Thyroid gland (tissue), 4 donors: ENCODE results near the gene NAT9. TPM values are rescaled to one million over a fixed set of nuclear protein-coding genes. Genes with fewer than 3 reads are reported as not detected.

Experiments
- DNase-seq, 2 donors: peaks; one replicate each; pipeline ENCODE4 v3.0.0-alpha.2; 2019
- H3K27ac ChIP-seq, 3 donors: fragments of 200-600 bp; sonication (generic); 1 replicate in 2 of 3; 2 replicates in 1 of 3; pipeline ENCODE4 v1.5.1; 2016 to 2019; ENCODE audit warnings: mild to moderate bottlenecking in 1 of 3, moderate library complexity in 1 of 3
- H3K27me3 ChIP-seq: fragments of 200-600 bp; sonication (generic); one replicate; pipeline ENCODE4 v1.5.1; 2019
- H3K36me3 ChIP-seq, 2 donors: fragments of 200-600 bp; sonication (generic); one replicate each; pipeline ENCODE4 v1.5.1; 2016 to 2019
- H3K4me1 ChIP-seq, 2 donors: fragments of 200-600 bp; sonication (generic); one replicate each; pipeline ENCODE4 v1.5.1; 2017 to 2019
- H3K4me3 ChIP-seq, 3 donors: fragments of 200-600 bp; sonication (generic); replicated peaks in 1 of 3; 1 replicate in 2 of 3; 2 replicates in 1 of 3; pipeline ENCODE4 v1.5.1; 2016; ENCODE audit warnings: mild to moderate bottlenecking in 1 of 3
- H3K9me3 ChIP-seq: fragments of 200-600 bp; sonication (generic); one replicate; pipeline ENCODE4 v1.5.1; 2017
- POLR2A ChIP-seq, 2 donors: fragments of 450-650 bp; IDR thresholded peaks; one replicate each; pipeline ENCODE4 v1.6.1; 2017; ENCODE audit warnings: antibody characterized with exemption in 2 of 2, mild to moderate bottlenecking in 2 of 2, moderate library complexity in 1 of 2
- WGBS, 2 donors: methylation state at CpG; one replicate each; pipeline ENCODE4 v1.1.5; 2017; 5-methylcytosine and 5-hydroxymethylcytosine counted together
- intact Hi-C: fragments of 100-400 bp; cut with DNase I; formaldehyde crosslinking; loops from one replicate; pipeline ENCODE4 v1.15.1; 2023
- total RNA-seq, 4 donors: library from RNA; depleted of rRNA; stranded (reverse); fragments of >200 nt; gene quantifications; one replicate each; pipeline ENCODE4 v1.2.3, GENCODE V29; 2016
- TF ChIP-seq, protein P1 (sequence below), 6 experiments: fragments of 200-600 bp in 3 of 6; fragments of 450-650 bp in 3 of 6; sonication (generic) in 3 of 6; IDR thresholded peaks; one replicate each; pipeline ENCODE4 v1.5.1; 2016 to 2019; ENCODE audit warnings: antibody characterized with exemption in 6 of 6, mild to moderate bottlenecking in 2 of 6, inconsistent platforms in 1 of 6, moderate library complexity in 1 of 6

The NAT9 gene
- total RNA-seq, 4 donors from 2014 or later = 33.1 to 46.5 (median 41.4) TPM

DNA sequence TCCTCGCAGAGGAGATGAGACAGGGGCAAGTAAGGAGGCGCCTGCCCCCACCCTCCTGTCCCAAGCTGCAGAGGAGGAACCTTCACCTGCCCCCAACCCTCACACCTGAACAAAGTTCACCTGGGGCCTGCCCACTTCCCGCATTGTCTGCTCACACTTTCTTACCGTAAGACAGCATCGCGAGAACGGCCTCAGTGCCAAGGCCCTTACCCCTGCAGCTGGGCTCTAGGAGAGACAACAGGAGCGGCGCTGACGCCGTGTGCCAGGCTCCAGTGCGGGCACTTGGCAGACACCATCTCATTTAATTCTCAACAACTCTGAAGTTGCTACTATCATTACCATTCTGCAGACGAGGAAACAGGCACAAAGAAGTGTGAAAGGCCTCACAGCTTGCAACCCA, 4.1 kb downstream of the NAT9 start:
- peaks cover 24 to 25% of the 10 kb centered on the region in 2 donors for H3K4me1 ChIP-seq
- intact Hi-C loops = no loop called here
- H3K9me3 ChIP-seq = no peaks in the 10 kb centered on the region
- no peak for DNase-seq
- H3K36me3 ChIP-seq = peaks cover 19 to 22% of the 10 kb centered on the region in 2 donors
- WGBS, 2 donors = 92 to 93% methylated on average over 12 to 13 of the region's 13 CpGs
- H3K27ac ChIP-seq = no peak overlapping the region
- no peak for TF ChIP-seq POLR2A (IDR thresholded peaks at IDR 0.05)
- TF ChIP-seq, protein P1, sequence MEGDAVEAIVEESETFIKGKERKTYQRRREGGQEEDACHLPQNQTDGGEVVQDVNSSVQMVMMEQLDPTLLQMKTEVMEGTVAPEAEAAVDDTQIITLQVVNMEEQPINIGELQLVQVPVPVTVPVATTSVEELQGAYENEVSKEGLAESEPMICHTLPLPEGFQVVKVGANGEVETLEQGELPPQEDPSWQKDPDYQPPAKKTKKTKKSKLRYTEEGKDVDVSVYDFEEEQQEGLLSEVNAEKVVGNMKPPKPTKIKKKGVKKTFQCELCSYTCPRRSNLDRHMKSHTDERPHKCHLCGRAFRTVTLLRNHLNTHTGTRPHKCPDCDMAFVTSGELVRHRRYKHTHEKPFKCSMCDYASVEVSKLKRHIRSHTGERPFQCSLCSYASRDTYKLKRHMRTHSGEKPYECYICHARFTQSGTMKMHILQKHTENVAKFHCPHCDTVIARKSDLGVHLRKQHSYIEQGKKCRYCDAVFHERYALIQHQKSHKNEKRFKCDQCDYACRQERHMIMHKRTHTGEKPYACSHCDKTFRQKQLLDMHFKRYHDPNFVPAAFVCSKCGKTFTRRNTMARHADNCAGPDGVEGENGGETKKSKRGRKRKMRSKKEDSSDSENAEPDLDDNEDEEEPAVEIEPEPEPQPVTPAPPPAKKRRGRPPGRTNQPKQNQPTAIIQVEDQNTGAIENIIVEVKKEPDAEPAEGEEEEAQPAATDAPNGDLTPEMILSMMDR (IDR thresholded peaks at IDR 0.05) = no peak
- no peaks in the 10 kb centered on the region for H3K27me3 ChIP-seq
- no peak overlapping the region for H3K4me3 ChIP-seq

DNA sequence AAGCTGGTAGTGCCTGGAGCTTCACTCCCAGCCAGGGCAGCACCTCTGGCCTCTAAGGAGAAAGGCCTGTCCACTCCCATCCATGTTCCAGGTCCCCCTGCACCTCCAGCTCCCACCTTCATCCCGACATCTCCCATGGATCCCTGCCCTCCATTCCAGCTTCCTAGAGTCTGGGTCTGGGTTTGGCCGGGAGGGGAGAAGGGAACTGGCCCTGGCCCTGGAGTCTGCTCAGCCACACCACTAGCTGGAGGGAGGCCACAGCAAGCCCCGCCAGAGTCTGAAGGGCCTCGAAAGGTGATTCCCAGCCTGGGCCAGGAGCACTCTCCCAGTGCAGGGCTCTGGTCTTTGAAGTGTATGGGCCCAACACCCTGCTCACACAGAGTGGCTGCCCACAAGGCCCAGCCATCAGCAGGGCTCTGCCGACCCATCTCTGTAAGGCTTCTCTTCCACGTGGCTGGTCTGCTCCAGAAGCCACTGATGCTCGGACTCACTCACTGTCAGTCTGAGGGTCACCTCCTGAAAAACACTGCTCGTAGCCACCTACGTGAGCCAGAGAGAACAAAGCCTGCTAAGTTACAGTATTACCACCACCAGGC, 4.7 kb downstream of the NAT9 start:
- DNase-seq = no peak
- Histone ChIP-seq H3K4me3 (no peak overlapping the region), H3K9me3 (no peaks in the 10 kb centered on the region), H3K4me1 (peaks cover 21 to 23% of the 10 kb centered on the region in 2 donors), H3K27ac (no peak overlapping the region), H3K36me3 (peaks cover 19 to 22% of the 10 kb centered on the region in 2 donors), H3K27me3 (no peaks in the 10 kb centered on the region)
- TF ChIP-seq POLR2A (IDR thresholded peaks at IDR 0.05) = no peak
- TF ChIP-seq, protein P1 (IDR thresholded peaks at IDR 0.05) = no peak
- intact Hi-C loops = no loop called here
- 92 to 100% methylated on average over 4 to 7 of the region's 9 CpGs for WGBS, 2 donors

DNA sequence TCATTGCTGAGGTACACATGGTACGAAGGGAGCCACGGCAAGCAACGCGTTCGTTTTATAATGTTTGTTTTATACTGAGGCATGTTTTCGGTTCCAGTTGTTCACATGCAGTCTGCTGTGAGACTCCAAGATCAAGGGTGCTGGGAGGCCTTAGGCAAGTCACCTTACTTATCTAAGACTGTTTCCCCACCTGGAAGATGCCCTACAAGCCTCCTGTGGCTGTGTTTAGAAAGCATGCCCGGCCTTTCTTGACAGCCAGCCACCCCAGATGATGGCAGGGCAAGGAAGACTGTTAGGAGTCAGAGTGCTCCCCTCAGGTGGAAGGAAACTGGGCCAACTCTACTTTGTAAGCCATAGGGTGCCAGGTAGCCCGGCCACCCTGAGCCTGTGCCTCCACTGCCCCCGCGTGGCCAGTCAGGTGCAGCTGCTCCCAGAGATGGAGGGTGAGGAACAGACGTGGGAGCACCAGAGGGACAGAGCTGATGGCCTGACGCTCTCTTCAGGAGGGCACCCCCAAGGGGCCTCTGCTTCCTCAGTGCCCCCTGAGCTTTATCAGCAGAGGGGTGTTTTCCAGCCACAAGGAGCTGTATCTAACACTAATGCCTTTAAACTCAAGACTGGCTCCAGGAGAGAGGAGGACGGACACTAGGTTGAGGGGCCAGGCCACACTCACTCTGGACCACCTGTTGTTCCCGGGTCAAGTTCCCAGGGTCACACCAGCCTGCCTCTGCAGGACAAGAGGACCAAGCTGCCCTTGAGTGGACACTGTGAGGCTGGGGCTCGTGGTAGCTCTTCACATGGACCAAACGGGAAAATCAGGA, 5.4 kb downstream of the NAT9 start:
- no peak overlapping the region for H3K27ac ChIP-seq
- no peak overlapping the region for H3K4me3 ChIP-seq
- TF ChIP-seq POLR2A (IDR thresholded peaks at IDR 0.05) = no peak
- TF ChIP-seq, protein P1 (IDR thresholded peaks at IDR 0.05) = peak; percentile 77 to 92 (median 83)
- no peaks in the 10 kb centered on the region for H3K27me3 ChIP-seq
- intact Hi-C loops = no loop called here
- H3K4me1 ChIP-seq = peaks cover 21 to 23% of the 10 kb centered on the region in 2 donors
- DNase-seq = peak; percentile 85 to 86
- 57 to 63% methylated on average over 10 to 13 of the region's 16 CpGs for WGBS, 2 donors
- no peaks in the 10 kb centered on the region for H3K9me3 ChIP-seq
- peaks cover 19 to 22% of the 10 kb centered on the region in 2 donors for H3K36me3 ChIP-seq

DNA sequence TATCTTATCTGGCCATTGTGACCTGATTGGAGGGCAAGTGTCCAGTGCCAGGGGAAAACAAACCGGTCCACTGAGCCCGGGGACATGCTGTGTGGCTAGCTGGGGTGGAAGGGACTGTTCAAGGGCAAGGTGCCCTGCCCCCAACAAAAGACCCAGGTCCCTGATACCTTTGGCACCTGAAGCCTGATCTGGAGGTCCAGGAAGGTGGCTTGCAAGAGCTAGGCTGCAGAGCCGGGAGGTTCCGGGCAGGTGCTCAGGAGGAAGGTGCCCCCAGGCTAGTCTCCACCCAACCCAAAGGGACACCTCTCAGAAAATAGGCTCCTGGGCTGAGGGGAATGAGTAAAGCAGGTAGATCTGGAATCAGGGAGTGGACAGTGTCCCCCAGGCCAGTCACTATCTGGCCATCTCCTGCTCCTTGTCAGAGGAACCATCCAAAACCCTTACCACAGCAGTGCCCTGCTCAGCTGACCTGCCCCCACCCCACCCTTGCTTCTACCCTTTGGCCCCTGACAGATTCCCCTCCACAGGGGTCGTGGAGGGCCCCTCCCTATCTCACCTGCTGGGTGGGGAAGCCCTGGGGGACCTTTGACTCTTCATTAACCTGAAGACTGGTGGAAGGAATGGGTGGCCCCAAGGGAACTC, 6.2 kb downstream of the NAT9 start:
- Histone ChIP-seq H3K27me3 (no peaks in the 10 kb centered on the region), H3K4me3 (no peak overlapping the region), H3K9me3 (no peaks in the 10 kb centered on the region), H3K4me1 (peaks cover 15 to 17% of the 10 kb centered on the region in 2 donors), H3K36me3 (peaks cover 19 to 22% of the 10 kb centered on the region in 2 donors), H3K27ac (no peak overlapping the region)
- intact Hi-C loops = no loop called here
- TF ChIP-seq, protein P1 (IDR thresholded peaks at IDR 0.05) = no peak
- TF ChIP-seq POLR2A (IDR thresholded peaks at IDR 0.05) = no peak
- no peak for DNase-seq
- 44 to 60% methylated on average over 1 to 5 of the region's 5 CpGs for WGBS, 2 donors
